OCI-LY7 (cell line): ENCODE results near the gene RNASEL. TPM values are rescaled to one million over a fixed set of nuclear protein-coding genes. Genes with fewer than 3 reads are reported as not detected.

Source experiments
- BruUV-seq: library from RNA; stranded (reverse); fragments of 400-500 nt; replicated peaks from 2 replicates; lab custom pipeline; 2021; lab: Mats Ljungman, UMichigan
- CTCF ChIA-PET: fragments of 300-600 bp; sonication (Branson Sonifier 250); formaldehyde crosslinking; loops from one replicate; lab custom pipeline; 2022; ENCODE audit warnings: antibody characterized with exemption; ENCODE audit not compliant: unreplicated experiment; lab: Charles Lee
- POLR2A ChIA-PET: fragments of 300-600 bp; sonication (Branson Sonifier 250); formaldehyde crosslinking; loops from one replicate; lab custom pipeline; 2022; ENCODE audit warnings: antibody characterized with exemption; lab: Charles Lee
- DNase-seq: peaks from one replicate; pipeline ENCODE4 v3.0.0-alpha.2; 2015; ENCODE audit warnings: low spot score
- H2AFZ ChIP-seq: fragments of 200-600 bp; sonication (generic), shearing (Covaris generic); 2 replicates; pipeline ENCODE4 v1.6.1; 2014; ENCODE audit warnings: mild to moderate bottlenecking, antibody characterized with exemption, low read length, moderate library complexity
- H3K27ac ChIP-seq: fragments of 200-600 bp; sonication (generic); 2 replicates; pipeline ENCODE4 v1.5.1; 2014; ENCODE audit warnings: mixed run types, low read depth, mild to moderate bottlenecking, moderate library complexity, low read length, inconsistent platforms; ENCODE audit not compliant: poor library complexity, severe bottlenecking
- H3K36me3 ChIP-seq: fragments of 200-600 bp; sonication (generic); 2 replicates; pipeline ENCODE4 v1.6.1; 2014; ENCODE audit warnings: mild to moderate bottlenecking, antibody characterized with exemption, low read length, moderate library complexity, mixed read lengths; ENCODE audit not compliant: insufficient read depth
- H3K4me1 ChIP-seq: fragments of 200-600 bp; sonication (generic); 2 replicates; pipeline ENCODE4 v1.5.1; 2014; ENCODE audit warnings: mild to moderate bottlenecking, low read length; ENCODE audit not compliant: insufficient read depth, poor library complexity, severe bottlenecking
- H3K4me2 ChIP-seq: fragments of 200-600 bp; sonication (generic); 2 replicates; pipeline ENCODE4 v1.6.1; 2014; ENCODE audit warnings: mild to moderate bottlenecking, low read length
- H3K4me3 ChIP-seq: fragments of 200-600 bp; sonication (generic); 2 replicates; pipeline ENCODE4 v1.5.1; 2014; ENCODE audit warnings: mild to moderate bottlenecking, low read depth, low read length; ENCODE audit not compliant: poor library complexity, severe bottlenecking
- H3K79me2 ChIP-seq: fragments of 200-600 bp; sonication (generic); 2 replicates; pipeline ENCODE4 v1.6.1; 2016; ENCODE audit warnings: low read depth, mild to moderate bottlenecking, low read length, moderate library complexity, mixed read lengths; ENCODE audit not compliant: insufficient read depth
- H3K9me2 ChIP-seq: fragments of 200-600 bp; sonication (generic); 2 replicates; pipeline ENCODE4 v1.6.1; 2016; ENCODE audit warnings: mild to moderate bottlenecking, low read length, mixed read lengths; ENCODE audit not compliant: insufficient read depth
- H3K9me3 ChIP-seq: fragments of 200-600 bp; sonication (generic); 2 replicates; pipeline ENCODE4 v1.6.1; 2014; ENCODE audit warnings: mild to moderate bottlenecking, mixed run types, low read length, mixed read lengths
- H4K20me1 ChIP-seq: fragments of 200-600 bp; sonication (generic); 2 replicates; pipeline ENCODE4 v1.6.1; 2014; ENCODE audit warnings: mild to moderate bottlenecking, antibody characterized with exemption, low read length, moderate library complexity, mixed read lengths; ENCODE audit not compliant: insufficient read depth
- CTCF ChIP-seq: fragments of 200-600 bp; sonication (generic); conservative IDR thresholded peaks from 2 replicates; pipeline ENCODE4 v1.5.1; 2014; ENCODE audit warnings: mild to moderate bottlenecking, antibody characterized with exemption, low read length, moderate library complexity, mixed read lengths
- EZH2phosphoT487 ChIP-seq: fragments of 200-600 bp; sonication (generic); IDR thresholded peaks from 2 replicates; pipeline ENCODE4 v1.6.1; 2018; ENCODE audit warnings: low read depth, borderline replicate concordance, mild to moderate bottlenecking, mixed run types, antibody characterized with exemption, low read length, moderate library complexity, mixed read lengths
- intact Hi-C: fragments of 100-400 bp; cut with micrococcal nuclease; formaldehyde crosslinking; loops from one replicate; pipeline ENCODE4 v1.10.0; 2022; ENCODE audit not compliant: unreplicated experiment
- total RNA-seq, 2 experiments: library from RNA; depleted of rRNA in 1 of 2; stranded (reverse); fragments of >200 nt in 1 of 2; shearing (Covaris generic) in 1 of 2; gene quantifications; 2 replicates each; pipeline ENCODE4 v1.2.3, GENCODE V29; 2014 to 2022

RNASEL gene
- total RNA-seq, 2 experiments from 2014 or later, result 2.2 to 4.0 TPM

- intact Hi-C loops, result no loop called here
- TF ChIP-seq CTCF (no peak), EZH2phosphoT487 (no peak)
- Histone ChIP-seq H3K27ac (no peak overlapping the region), H3K9me2 (no peaks in the 10 kb centered on the region), H3K4me2 (no peak overlapping the region), H3K4me1 (peaks cover 30% of the 10 kb centered on the region), H4K20me1 (peaks cover 10% of the 10 kb centered on the region; the same call in 1 of the 2 replicates), H3K9me3 (no peaks in the 10 kb centered on the region), H3K79me2 (peaks cover 21% of the 10 kb centered on the region; the same call in 1 of the 2 replicates), H3K36me3 (peaks cover 39% of the 10 kb centered on the region), H2AFZ (no peak overlapping the region), H3K4me3 (no peak overlapping the region)
- ChIA-PET POLR2A (interaction anchor here (4.6 kb wide), 1 partner anchor 186 kb away, joined by 26 read pairs; no protein-coding TSS in a partner anchor), CTCF (interaction anchor here (12.7 kb wide), 1 partner anchor 188 kb away, joined by 189 read pairs; no protein-coding TSS in a partner anchor)
- no TSS peak for BruUV-seq
- no peak for DNase-seq
Observed at GRCh38 chr1:182596934-182597333, 7.9 kb upstream of the RNASEL start.

- no peaks in the 10 kb centered on the region for H3K9me3 ChIP-seq
- H3K4me3 ChIP-seq, result no peak overlapping the region
- no TSS peak for BruUV-seq
- H3K4me1 ChIP-seq, result peaks cover 18% of the 10 kb centered on the region
- H3K4me2 ChIP-seq, result no peak overlapping the region
- H3K9me2 ChIP-seq, result no peaks in the 10 kb centered on the region
- intact Hi-C loops, result loop anchor here (1.0 to 2.0 kb wide), 2 partner anchors 149 to 189 kb away; no protein-coding TSS in a partner anchor
- H3K27ac ChIP-seq, result no peak overlapping the region
- peaks cover 10% of the 10 kb centered on the region; the same call in 1 of the 2 replicates for H3K79me2 ChIP-seq
- ChIA-PET POLR2A (interaction anchor here (0.6 to 4.6 kb wide), 9 partner anchors 24 to 201 kb away, joined by 3 to 26 read pairs (median 4); no protein-coding TSS in a partner anchor), CTCF (interaction anchor here (12.7 kb wide), 1 partner anchor 189 kb away, joined by 189 read pairs; no protein-coding TSS in a partner anchor)
- peaks cover 27% of the 10 kb centered on the region for H3K36me3 ChIP-seq
- peak; percentile 63 for DNase-seq
- H2AFZ ChIP-seq, result no peak overlapping the region
- peak; percentile 99 for TF ChIP-seq CTCF
- TF ChIP-seq EZH2phosphoT487, result no peak
- peaks cover 5% of the 10 kb centered on the region; the same call in 1 of the 2 replicates for H4K20me1 ChIP-seq
Observed at GRCh38 chr1:182595641-182596240, 6.7 kb upstream of the RNASEL start.

- no peak overlapping the region for H3K4me3 ChIP-seq
- no peaks in the 10 kb centered on the region for H4K20me1 ChIP-seq
- no peak overlapping the region; the same call in 1 of the 2 replicates for H2AFZ ChIP-seq
- DNase-seq, result no peak
- TF ChIP-seq EZH2phosphoT487, result no peak
- no peak for TF ChIP-seq CTCF
- H3K27ac ChIP-seq, result no peak overlapping the region
- no peaks in the 10 kb centered on the region for H3K79me2 ChIP-seq
- POLR2A ChIA-PET, result interaction anchor here (0.6 to 2.5 kb wide), 4 partner anchors 17 to 103 kb away, joined by 3 to 9 read pairs (median 6); no protein-coding TSS in a partner anchor
- peaks cover 15% of the 10 kb centered on the region for H3K4me1 ChIP-seq
- BruUV-seq, result no TSS peak
- H3K9me3 ChIP-seq, result no peaks in the 10 kb centered on the region
- no peak overlapping the region for H3K4me2 ChIP-seq
- no peaks in the 10 kb centered on the region for H3K9me2 ChIP-seq
- no peaks in the 10 kb centered on the region for H3K36me3 ChIP-seq
- CTCF ChIA-PET, result interaction anchor here (4.1 kb wide), 1 partner anchor 193 kb away, joined by 26 read pairs; no protein-coding TSS in a partner anchor
- intact Hi-C loops, result no loop called here
Observed at GRCh38 chr1:182589931-182590330, 875 bp upstream of the RNASEL start.
